Esophagus muscularis mucosa (tissue), 3 donors: Measurements from ENCODE around the gene ASB4.

Experiments
- POLR2A ChIP-seq: fragments of 450-650 bp; IDR thresholded peaks from one replicate; pipeline ENCODE4 v1.6.1; 2017; ENCODE audit warnings: antibody characterized with exemption, moderate library complexity, mild to moderate bottlenecking, low read depth
- POLR2AphosphoS5 ChIP-seq, 2 donors: sonication (generic); formaldehyde crosslinking; IDR thresholded peaks; one replicate each; pipeline ENCODE4 v1.6.1; 2017; ENCODE audit warnings: antibody characterized with exemption in 2 of 2
- TF ChIP-seq, protein P1 (sequence below), 3 experiments: fragments of 200-600 bp in 2 of 3; fragments of 450-650 bp in 1 of 3; sonication (generic) in 2 of 3; IDR thresholded peaks; one replicate each; pipeline ENCODE4 v1.5.1; 2017 to 2019; ENCODE audit warnings: antibody characterized with exemption in 3 of 3, mild to moderate bottlenecking in 2 of 3, moderate library complexity in 1 of 3

DNA sequence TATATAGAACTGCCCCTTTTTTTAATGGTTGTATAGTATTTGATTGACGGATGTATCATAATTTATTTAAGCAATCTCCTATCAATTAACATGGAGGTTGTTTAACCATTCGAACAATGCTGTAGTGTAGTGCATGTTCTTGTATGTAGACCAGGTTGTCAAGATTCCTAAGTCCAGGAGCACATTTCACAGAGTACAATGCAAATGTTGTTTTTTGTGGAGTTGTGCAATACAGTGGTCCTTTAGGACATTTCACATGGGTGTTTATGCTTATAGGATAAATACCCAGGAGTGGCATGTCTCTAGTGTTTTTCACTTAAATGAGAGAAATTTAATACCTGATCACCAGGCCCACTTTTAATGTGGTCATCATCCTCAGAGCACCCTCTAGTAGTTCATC lies 8.1 kb downstream of the ASB4 start:
- TF ChIP-seq, protein P1, sequence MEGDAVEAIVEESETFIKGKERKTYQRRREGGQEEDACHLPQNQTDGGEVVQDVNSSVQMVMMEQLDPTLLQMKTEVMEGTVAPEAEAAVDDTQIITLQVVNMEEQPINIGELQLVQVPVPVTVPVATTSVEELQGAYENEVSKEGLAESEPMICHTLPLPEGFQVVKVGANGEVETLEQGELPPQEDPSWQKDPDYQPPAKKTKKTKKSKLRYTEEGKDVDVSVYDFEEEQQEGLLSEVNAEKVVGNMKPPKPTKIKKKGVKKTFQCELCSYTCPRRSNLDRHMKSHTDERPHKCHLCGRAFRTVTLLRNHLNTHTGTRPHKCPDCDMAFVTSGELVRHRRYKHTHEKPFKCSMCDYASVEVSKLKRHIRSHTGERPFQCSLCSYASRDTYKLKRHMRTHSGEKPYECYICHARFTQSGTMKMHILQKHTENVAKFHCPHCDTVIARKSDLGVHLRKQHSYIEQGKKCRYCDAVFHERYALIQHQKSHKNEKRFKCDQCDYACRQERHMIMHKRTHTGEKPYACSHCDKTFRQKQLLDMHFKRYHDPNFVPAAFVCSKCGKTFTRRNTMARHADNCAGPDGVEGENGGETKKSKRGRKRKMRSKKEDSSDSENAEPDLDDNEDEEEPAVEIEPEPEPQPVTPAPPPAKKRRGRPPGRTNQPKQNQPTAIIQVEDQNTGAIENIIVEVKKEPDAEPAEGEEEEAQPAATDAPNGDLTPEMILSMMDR (IDR thresholded peaks at IDR 0.05): no peak
- no peak for TF ChIP-seq POLR2A
- no peak for TF ChIP-seq POLR2AphosphoS5 (IDR thresholded peaks at IDR 0.05)
